ENCODE data around the gene KCNMB2.
"Not testable (repeated sequence)": the region's sequence is repeated elsewhere in the genome, so short reads cannot be mapped to it uniquely, and the experiment has no call there.

Gene KCNMB2

GRCh38 chr3:178856804-178857203 lies 320.6 kb downstream of the KCNMB2 start:
- H3K9me3 ChIP-seq (ENCODE audit: insufficient read depth, low read length) = no peaks in the 10 kb centered on the region

GRCh38 chr3:178859386-178859785 lies 323.1 kb downstream of the KCNMB2 start:
- Histone ChIP-seq H3K36me3 (replicated peaks; ENCODE audit: low read depth, low read length) (no peaks in the 10 kb centered on the region), H3K9ac (ENCODE audit: low read length) (no peak overlapping the region), H3K27me3 (ENCODE audit: low read depth, low read length) (no peaks in the 10 kb centered on the region), H3K79me2 (ENCODE audit: low read length) (no peaks in the 10 kb centered on the region), H2AFZ (ENCODE audit: low read depth, low read length) (no peak overlapping the region), H3K4me2 (ENCODE audit: low read length) (no peak overlapping the region), H3K9me3 (ENCODE audit: insufficient read depth, low read length) (no peaks in the 10 kb centered on the region), H3K4me3 (ENCODE audit: low read length) (no peak overlapping the region), H4K20me1 (ENCODE audit: insufficient read depth, low read length) (no peaks in the 10 kb centered on the region), H3K4me1 (ENCODE audit: low read length) (no peaks in the 10 kb centered on the region), H3K27ac (ENCODE audit: low read length) (no peak overlapping the region)
- TF ChIP-seq EZH2phosphoT487 (IDR thresholded peaks at IDR 0.05; ENCODE audit: low read depth) (no peak), CTCF (IDR thresholded peaks at IDR 0.05; ENCODE audit: low read depth, low read length) (no peak)

More at GRCh38 chr3:178856804-178857203, 320.6 kb downstream of the KCNMB2 start:
- Histone ChIP-seq H3K4me1 (ENCODE audit: low read length) (no peaks in the 10 kb centered on the region), H3K36me3 (replicated peaks; ENCODE audit: low read depth, low read length) (no peaks in the 10 kb centered on the region), H3K27me3 (ENCODE audit: low read depth, low read length) (no peaks in the 10 kb centered on the region), H3K27ac (ENCODE audit: low read length) (no peak overlapping the region), H4K20me1 (ENCODE audit: insufficient read depth, low read length) (no peaks in the 10 kb centered on the region), H3K79me2 (ENCODE audit: low read length) (no peaks in the 10 kb centered on the region), H2AFZ (ENCODE audit: low read depth, low read length) (no peak overlapping the region), H3K4me2 (ENCODE audit: low read length) (no peak overlapping the region), H3K9ac (ENCODE audit: low read length) (no peak overlapping the region), H3K4me3 (ENCODE audit: low read length) (no peak overlapping the region)
- TF ChIP-seq EZH2phosphoT487 (IDR thresholded peaks at IDR 0.05; ENCODE audit: low read depth) (no peak), CTCF (IDR thresholded peaks at IDR 0.05; ENCODE audit: low read depth, low read length) (no peak)

- not testable (repeated sequence) for H3K36me3 ChIP-seq (replicated peaks; ENCODE audit: low read depth, low read length); H3K4me1 ChIP-seq (ENCODE audit: low read length); H3K4me3 ChIP-seq (ENCODE audit: low read length); H3K27me3 ChIP-seq (ENCODE audit: low read depth, low read length); H3K9me3 ChIP-seq (ENCODE audit: insufficient read depth, low read length); H4K20me1 ChIP-seq (ENCODE audit: insufficient read depth, low read length); H2AFZ ChIP-seq (ENCODE audit: low read depth, low read length); H3K79me2 ChIP-seq (ENCODE audit: low read length); H3K27ac ChIP-seq (ENCODE audit: low read length); H3K9ac ChIP-seq (ENCODE audit: low read length); H3K4me2 ChIP-seq (ENCODE audit: low read length)
Observed at GRCh38 chr3:178859900-178860436, 323.7 kb downstream of the KCNMB2 start.

GRCh38 chr3:178868681-178869080 lies 332.4 kb downstream of the KCNMB2 start:
- TF ChIP-seq CTCF (IDR thresholded peaks at IDR 0.05; ENCODE audit: low read depth, low read length) = no peak
- TF ChIP-seq EZH2phosphoT487 (IDR thresholded peaks at IDR 0.05; ENCODE audit: low read depth) = no peak
- Histone ChIP-seq H3K4me2 (ENCODE audit: low read length) (no peak overlapping the region), H4K20me1 (ENCODE audit: insufficient read depth, low read length) (no peaks in the 10 kb centered on the region), H3K79me2 (ENCODE audit: low read length) (no peaks in the 10 kb centered on the region), H3K4me3 (ENCODE audit: low read length) (no peak overlapping the region), H2AFZ (ENCODE audit: low read depth, low read length) (no peak overlapping the region), H3K9me3 (ENCODE audit: insufficient read depth, low read length) (no peaks in the 10 kb centered on the region), H3K36me3 (replicated peaks; ENCODE audit: low read depth, low read length) (no peaks in the 10 kb centered on the region), H3K27ac (ENCODE audit: low read length) (no peak overlapping the region), H3K9ac (ENCODE audit: low read length) (no peak overlapping the region), H3K27me3 (ENCODE audit: low read depth, low read length) (no peaks in the 10 kb centered on the region), H3K4me1 (ENCODE audit: low read length) (no peaks in the 10 kb centered on the region)

- no peaks in the 10 kb centered on the region for H3K9me3 ChIP-seq (ENCODE audit: insufficient read depth, low read length)
- no peak overlapping the region for H3K4me3 ChIP-seq (ENCODE audit: low read length)
- no peak overlapping the region for H3K27ac ChIP-seq (ENCODE audit: low read length)
- H3K36me3 ChIP-seq (replicated peaks; ENCODE audit: low read depth, low read length) = no peaks in the 10 kb centered on the region
- H3K27me3 ChIP-seq (ENCODE audit: low read depth, low read length) = no peaks in the 10 kb centered on the region
- no peaks in the 10 kb centered on the region for H3K79me2 ChIP-seq (ENCODE audit: low read length)
- TF ChIP-seq CTCF (IDR thresholded peaks at IDR 0.05; ENCODE audit: low read depth, low read length) (no peak), EZH2phosphoT487 (IDR thresholded peaks at IDR 0.05; ENCODE audit: low read depth) (no peak)
- H3K9ac ChIP-seq (ENCODE audit: low read length) = no peak overlapping the region
- no peak overlapping the region for H2AFZ ChIP-seq (ENCODE audit: low read depth, low read length)
- no peaks in the 10 kb centered on the region for H3K4me1 ChIP-seq (ENCODE audit: low read length)
- H3K4me2 ChIP-seq (ENCODE audit: low read length) = no peak overlapping the region
- no peaks in the 10 kb centered on the region for H4K20me1 ChIP-seq (ENCODE audit: insufficient read depth, low read length)
Observed at GRCh38 chr3:178870085-178870484, 333.8 kb downstream of the KCNMB2 start.

Measured in OCI-LY3 (cell line).